ENCODE data around the gene PKNOX2. TPM values are rescaled to one million over a fixed set of nuclear protein-coding genes. Genes with fewer than 3 reads are reported as not detected.

The PKNOX2 gene
- total RNA-seq, 4 donors from 2014 or later = 0.83 to 4.1 (median 2.5) TPM

DNA sequence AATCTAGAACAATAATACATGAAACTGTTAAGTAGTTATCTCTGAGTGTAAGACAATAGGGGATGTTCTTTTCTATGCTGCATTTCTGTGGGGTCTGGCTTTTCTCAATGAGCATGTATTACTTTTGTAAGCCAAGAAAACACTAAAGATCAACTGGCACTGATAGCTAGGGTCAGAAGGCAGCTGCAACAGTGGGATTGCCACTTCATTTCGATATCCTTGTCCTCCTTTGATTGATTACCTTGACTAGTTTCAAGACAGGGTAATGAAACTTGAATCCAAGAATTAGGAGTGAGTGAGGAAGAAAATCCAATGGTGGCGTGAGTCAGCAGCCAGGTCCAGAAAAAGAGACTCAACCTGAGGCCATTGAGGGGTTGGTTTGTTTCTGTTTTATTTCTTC lies 285.0 kb downstream of the PKNOX2 start:
- intact Hi-C loops (cut with DNase I) = no loop called here
- peaks cover 0 to 49% (median 22%) of the 10 kb centered on the region in 4 donors for H3K36me3 ChIP-seq
- peaks cover 10 to 16% (median 13%) of the 10 kb centered on the region in 4 donors for H3K4me1 ChIP-seq
- H3K27ac ChIP-seq (replicated peaks in 1 of 4) = no peak overlapping the region
- H3K27me3 ChIP-seq = no peaks in the 10 kb centered on the region
- H3K4me3 ChIP-seq = no peak overlapping the region
- WGBS = 88% methylated on average over 2 of the region's 2 CpGs
- no peak for TF ChIP-seq POLR2A (IDR thresholded peaks at IDR 0.05; ENCODE audit: low read depth)
- no peak for TF ChIP-seq EP300 (IDR thresholded peaks at IDR 0.05)
- no peak for TF ChIP-seq POLR2AphosphoS5 (IDR thresholded peaks at IDR 0.05)
- TF ChIP-seq, protein P1, sequence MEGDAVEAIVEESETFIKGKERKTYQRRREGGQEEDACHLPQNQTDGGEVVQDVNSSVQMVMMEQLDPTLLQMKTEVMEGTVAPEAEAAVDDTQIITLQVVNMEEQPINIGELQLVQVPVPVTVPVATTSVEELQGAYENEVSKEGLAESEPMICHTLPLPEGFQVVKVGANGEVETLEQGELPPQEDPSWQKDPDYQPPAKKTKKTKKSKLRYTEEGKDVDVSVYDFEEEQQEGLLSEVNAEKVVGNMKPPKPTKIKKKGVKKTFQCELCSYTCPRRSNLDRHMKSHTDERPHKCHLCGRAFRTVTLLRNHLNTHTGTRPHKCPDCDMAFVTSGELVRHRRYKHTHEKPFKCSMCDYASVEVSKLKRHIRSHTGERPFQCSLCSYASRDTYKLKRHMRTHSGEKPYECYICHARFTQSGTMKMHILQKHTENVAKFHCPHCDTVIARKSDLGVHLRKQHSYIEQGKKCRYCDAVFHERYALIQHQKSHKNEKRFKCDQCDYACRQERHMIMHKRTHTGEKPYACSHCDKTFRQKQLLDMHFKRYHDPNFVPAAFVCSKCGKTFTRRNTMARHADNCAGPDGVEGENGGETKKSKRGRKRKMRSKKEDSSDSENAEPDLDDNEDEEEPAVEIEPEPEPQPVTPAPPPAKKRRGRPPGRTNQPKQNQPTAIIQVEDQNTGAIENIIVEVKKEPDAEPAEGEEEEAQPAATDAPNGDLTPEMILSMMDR (IDR thresholded peaks at IDR 0.05) = no peak
- H3K9me3 ChIP-seq = no peaks in the 10 kb centered on the region
- no peak for DNase-seq (ENCODE audit: extremely low spot score)

DNA sequence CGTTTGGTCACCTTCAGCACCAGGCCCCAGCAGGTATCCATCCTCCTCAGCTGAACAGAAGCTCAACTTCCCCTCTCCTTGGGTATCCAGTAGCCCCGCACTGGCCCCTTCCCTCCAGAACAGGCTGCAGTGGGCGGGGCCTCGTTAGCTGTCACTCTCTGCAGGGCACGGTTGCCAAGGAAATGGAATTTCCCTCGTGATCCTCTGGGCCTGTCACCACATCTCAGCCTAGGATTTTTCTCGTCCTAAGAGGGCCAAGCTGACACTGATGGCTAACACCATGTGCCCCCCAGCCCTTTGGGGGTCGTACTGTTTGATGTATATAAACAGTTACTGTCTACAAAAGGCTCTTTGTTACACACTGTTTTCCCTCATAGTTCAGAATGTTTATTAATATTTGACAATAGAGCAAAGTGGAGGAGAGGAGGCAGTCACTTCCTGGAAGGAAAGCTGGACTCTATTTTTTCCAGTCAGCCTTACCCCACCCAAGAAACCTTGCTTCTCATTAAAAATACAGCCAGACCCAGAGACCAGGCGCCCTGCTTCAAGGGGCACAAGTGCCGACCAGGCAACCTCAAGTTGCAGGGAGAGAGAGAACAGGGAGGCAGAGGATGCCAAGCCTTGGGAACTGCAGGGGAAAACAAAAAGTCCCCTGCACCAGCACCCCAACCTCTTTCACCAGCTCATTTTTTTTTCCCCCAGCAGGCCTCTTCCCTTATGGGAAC lies 287.0 kb downstream of the PKNOX2 start:
- intact Hi-C loops (cut with DNase I) = no loop called here
- H3K4me1 ChIP-seq = peaks cover 10 to 15% (median 13%) of the 10 kb centered on the region in 4 donors
- no peaks in the 10 kb centered on the region for H3K27me3 ChIP-seq
- peak overlapping the region in 3 of 4 donors; percentile 1 to 40 (median 11) for H3K27ac ChIP-seq (replicated peaks in 1 of 4)
- no peak overlapping the region for H3K4me3 ChIP-seq
- no peak for TF ChIP-seq POLR2A (IDR thresholded peaks at IDR 0.05; ENCODE audit: low read depth)
- TF ChIP-seq POLR2AphosphoS5 (IDR thresholded peaks at IDR 0.05) = peak; percentile 17 to 36
- peaks cover 0 to 42% (median 12%) of the 10 kb centered on the region in 4 donors for H3K36me3 ChIP-seq
- H3K9me3 ChIP-seq = no peaks in the 10 kb centered on the region
- WGBS = 25% methylated on average over 10 of the region's 10 CpGs
- no peak for DNase-seq (ENCODE audit: extremely low spot score)

GRCh38 chr11:125452125-125452470 lies 287.5 kb downstream of the PKNOX2 start:
- H3K36me3 ChIP-seq = peaks cover 0 to 37% (median 10%) of the 10 kb centered on the region in 4 donors
- peak overlapping the region in 3 of 4 donors; percentile 1 to 40 (median 11) for H3K27ac ChIP-seq (replicated peaks in 1 of 4)
- intact Hi-C loops (cut with DNase I) = no loop called here
- TF ChIP-seq EP300 (IDR thresholded peaks at IDR 0.05) (no peak), POLR2A (IDR thresholded peaks at IDR 0.05; ENCODE audit: low read depth) (no peak), POLR2AphosphoS5 (IDR thresholded peaks at IDR 0.05) (no peak)
- TF ChIP-seq, protein P1 (IDR thresholded peaks at IDR 0.05) = no peak
- no peaks in the 10 kb centered on the region for H3K9me3 ChIP-seq
- no peak overlapping the region for H3K4me3 ChIP-seq
- H3K27me3 ChIP-seq = no peaks in the 10 kb centered on the region
- DNase-seq (ENCODE audit: extremely low spot score) = no peak
- peaks cover 10 to 15% (median 13%) of the 10 kb centered on the region in 4 donors for H3K4me1 ChIP-seq
- WGBS = 85% methylated on average over 7 of the region's 7 CpGs

DNA sequence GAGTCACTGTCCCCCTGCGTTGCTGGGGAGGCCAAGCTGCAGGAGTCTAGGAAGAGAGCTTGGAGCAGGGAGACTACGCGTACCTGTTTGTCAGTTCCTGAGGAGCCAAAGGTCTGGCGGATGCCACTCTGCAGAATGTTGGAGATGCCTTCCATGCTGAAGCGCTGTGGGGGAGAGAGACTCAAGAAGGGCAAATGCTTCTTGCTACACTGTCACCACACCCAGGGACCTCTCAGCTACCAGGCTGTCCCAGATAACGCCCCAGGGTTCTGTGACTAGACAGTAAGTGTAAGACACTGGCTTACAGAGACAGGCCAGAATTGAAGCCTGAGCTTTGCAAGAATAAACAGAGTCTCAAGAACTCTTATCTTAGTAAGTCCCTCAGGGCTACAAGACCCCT lies 289.5 kb downstream of the PKNOX2 start:
- DNase-seq (ENCODE audit: extremely low spot score) = no peak
- Histone ChIP-seq H3K27me3 (no peaks in the 10 kb centered on the region), H3K9me3 (no peaks in the 10 kb centered on the region), H3K36me3 (peaks cover 0 to 20% (median 9%) of the 10 kb centered on the region in 4 donors), H3K4me3 (no peak overlapping the region), H3K4me1 (peaks cover 21 to 24% (median 22%) of the 10 kb centered on the region in 4 donors), H3K27ac (replicated peaks in 1 of 4) (no peak overlapping the region)
- WGBS = 92% methylated on average over 6 of the region's 6 CpGs
- TF ChIP-seq POLR2A (IDR thresholded peaks at IDR 0.05; ENCODE audit: low read depth) (no peak), EP300 (IDR thresholded peaks at IDR 0.05) (no peak), POLR2AphosphoS5 (IDR thresholded peaks at IDR 0.05) (no peak)
- TF ChIP-seq, protein P1 (IDR thresholded peaks at IDR 0.05) = no peak
- intact Hi-C loops (cut with DNase I) = no loop called here

GRCh38 chr11:125455851-125456250 lies 291.3 kb downstream of the PKNOX2 start:
- WGBS = 91% methylated on average over 13 of the region's 13 CpGs
- Histone ChIP-seq H3K27ac (replicated peaks in 1 of 4) (no peak overlapping the region), H3K27me3 (no peaks in the 10 kb centered on the region), H3K4me1 (peaks cover 21 to 24% (median 22%) of the 10 kb centered on the region in 4 donors), H3K9me3 (no peaks in the 10 kb centered on the region), H3K4me3 (no peak overlapping the region), H3K36me3 (peaks cover 0 to 27% (median 18%) of the 10 kb centered on the region in 4 donors)
- no peak for TF ChIP-seq EP300 (IDR thresholded peaks at IDR 0.05)
- intact Hi-C loops (cut with DNase I) = no loop called here
- DNase-seq (ENCODE audit: extremely low spot score) = no peak

Data from esophagus muscularis mucosa (tissue), 4 donors.